GM18909 (cell line): ENCODE measurements around the gene PRR9.

ENCODE experiments used
- ATAC-seq: cut with Tn5 transposase; IDR thresholded peaks from one replicate; pipeline ENCODE4 v1.9.1; 2021; ENCODE audit warnings: mild to moderate bottlenecking; ENCODE audit not compliant: unreplicated experiment, poor library complexity

Gene PRR9

DNA sequence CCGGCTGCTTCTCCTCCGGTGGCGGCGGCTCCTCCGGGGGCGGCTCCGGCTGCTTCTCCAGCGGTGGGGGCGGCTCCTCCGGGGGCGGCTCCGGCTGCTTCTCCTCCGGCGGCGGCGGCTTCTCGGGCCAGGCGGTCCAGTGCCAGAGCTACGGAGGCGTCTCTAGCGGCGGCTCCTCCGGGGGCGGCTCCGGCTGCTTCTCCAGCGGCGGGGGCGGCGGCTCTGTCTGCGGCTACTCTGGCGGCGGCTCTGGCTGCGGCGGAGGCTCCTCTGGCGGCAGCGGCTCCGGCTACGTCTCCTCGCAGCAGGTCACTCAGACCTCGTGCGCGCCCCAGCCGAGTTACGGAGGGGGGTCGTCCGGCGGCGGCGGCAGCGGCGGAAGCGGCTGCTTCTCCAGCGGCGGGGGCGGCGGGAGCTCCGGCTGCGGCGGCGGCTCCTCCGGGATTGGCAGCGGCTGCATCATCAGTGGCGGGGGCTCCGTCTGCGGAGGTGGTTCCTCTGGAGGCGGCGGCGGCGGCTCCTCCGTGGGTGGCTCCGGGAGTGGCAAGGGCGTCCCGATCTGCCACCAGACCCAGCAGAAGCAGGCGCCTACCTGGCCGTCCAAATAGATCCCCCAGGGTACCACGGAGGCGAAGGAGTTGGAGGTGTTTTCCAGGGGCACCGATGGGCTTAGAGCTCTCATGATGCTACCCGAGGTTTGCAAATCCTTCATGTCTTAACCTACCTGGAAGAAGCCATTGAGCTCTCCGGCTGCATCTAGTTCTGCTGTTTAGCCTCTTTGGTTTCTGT lies 44.1 kb downstream of the PRR9 start:
- no peak for ATAC-seq

DNA sequence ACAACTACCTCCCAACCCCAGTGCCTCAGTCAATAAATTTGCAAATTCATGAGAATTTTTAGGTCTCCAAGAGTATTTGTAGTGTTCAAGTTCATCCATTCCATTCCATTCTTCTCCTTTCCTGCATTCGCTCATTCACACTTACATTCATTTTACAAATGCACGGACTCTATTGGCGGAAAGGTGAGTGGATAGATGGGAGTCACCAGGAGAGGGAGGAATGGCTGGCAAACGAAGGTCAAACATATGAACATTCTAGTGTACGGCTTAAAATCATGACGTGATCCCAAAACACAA lies 44.6 kb downstream of the PRR9 start:
- ATAC-seq: no peak

DNA sequence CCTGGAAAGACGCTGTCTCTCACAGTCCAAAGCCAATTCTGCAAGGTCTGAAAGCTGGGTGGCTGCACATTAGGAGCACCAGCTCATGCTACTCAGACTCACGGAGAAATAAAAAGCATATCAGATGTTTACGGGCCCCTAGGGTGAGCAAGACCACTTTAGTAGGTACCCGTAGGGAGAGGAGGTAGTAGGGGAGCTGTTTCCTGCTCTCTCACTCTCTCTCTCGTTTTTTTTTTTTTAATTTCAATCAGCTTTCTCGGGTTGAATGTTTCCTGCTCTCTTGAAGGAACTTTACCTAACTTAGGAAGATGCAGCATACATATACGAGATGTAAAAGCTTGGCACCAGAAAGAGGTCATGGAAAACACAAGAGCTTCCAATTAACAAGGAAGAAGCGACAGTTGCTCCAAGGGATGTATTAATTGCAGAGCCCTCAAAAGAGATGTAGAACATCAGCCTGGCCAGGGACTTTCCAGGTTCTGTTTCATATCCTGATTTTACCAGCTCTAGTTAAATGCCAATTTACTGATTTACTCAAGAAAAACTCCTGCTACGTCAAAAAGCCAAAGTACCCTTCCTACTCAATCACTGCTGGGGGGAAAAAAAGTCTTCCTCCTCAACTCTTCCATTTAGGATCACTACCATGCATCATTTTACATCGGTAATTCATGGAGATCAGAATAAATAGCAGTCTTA lies 45.2 kb downstream of the PRR9 start:
- ATAC-seq: no peak

DNA sequence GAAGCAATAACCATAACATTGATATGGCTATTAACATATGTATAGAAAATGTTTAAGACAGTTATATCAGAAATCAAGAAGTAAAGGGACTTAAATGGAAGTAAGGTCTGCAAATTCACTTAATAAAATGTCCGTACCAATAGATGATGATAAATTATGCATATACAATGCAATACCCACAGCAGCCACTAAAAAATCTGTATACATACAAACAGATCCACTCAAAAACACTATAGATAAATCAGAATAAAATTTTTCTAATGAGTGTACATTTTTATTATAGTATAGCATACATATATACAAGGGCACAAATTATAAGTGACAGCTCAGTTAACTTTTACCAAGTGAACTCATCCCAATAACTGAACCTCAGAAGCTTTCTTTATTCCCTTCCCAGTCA lies 48.1 kb downstream of the PRR9 start:
- no peak for ATAC-seq
